OCI-LY3 (cell line): ENCODE data around the gene RAB3GAP2.
"Not testable (repeated sequence)": the region's sequence is repeated elsewhere in the genome, so short reads cannot be mapped to it uniquely, and the experiment has no call there.

Experiments
- EZH2phosphoT487 ChIP-seq: fragments of 200-600 bp; shearing (Covaris generic); IDR thresholded peaks from 2 replicates; pipeline ENCODE4 v1.6.1; 2018; ENCODE audit warnings: antibody characterized with exemption, mixed run types, low read depth
- TF ChIP-seq, protein P1 (sequence below): fragments of 200-600, 300-600 bp; sonication (generic); IDR thresholded peaks from 2 replicates; pipeline ENCODE4 v1.5.1; 2014; ENCODE audit warnings: antibody characterized with exemption, low read length, low read depth

DNA sequence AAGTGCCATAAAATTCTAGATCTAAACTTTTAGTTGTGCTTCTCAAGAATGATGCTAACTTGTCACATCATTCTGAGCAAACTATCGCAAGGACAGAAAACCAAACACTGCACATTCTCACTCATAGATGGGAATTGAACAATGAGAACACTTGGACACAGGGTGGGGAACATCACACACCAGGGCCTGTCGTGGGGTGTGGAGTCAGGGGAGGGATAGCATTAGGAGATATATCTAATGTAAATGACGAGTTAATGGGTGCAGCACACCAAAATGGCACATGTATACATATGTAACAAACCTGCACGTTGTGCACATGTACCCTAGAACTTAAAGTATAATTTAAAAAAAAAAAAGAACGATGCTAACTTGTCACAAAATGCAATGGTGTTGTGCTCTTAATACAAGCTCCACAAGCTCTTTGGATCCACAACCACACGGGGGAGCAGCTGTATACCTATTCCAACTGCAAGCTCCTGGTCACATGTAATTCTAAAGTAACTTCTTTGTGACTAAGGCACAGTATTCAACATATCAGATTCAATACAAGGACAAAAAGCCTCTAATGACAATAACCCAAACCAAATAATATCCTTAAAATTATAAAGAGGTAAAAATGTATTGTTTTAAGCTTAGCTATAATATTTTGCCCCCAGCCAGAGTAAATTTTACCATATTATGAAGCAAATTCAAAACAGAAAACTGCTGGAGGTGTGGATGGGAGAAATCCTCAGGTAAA, 53.7 kb downstream of the RAB3GAP2 start:
- TF ChIP-seq, protein P1, sequence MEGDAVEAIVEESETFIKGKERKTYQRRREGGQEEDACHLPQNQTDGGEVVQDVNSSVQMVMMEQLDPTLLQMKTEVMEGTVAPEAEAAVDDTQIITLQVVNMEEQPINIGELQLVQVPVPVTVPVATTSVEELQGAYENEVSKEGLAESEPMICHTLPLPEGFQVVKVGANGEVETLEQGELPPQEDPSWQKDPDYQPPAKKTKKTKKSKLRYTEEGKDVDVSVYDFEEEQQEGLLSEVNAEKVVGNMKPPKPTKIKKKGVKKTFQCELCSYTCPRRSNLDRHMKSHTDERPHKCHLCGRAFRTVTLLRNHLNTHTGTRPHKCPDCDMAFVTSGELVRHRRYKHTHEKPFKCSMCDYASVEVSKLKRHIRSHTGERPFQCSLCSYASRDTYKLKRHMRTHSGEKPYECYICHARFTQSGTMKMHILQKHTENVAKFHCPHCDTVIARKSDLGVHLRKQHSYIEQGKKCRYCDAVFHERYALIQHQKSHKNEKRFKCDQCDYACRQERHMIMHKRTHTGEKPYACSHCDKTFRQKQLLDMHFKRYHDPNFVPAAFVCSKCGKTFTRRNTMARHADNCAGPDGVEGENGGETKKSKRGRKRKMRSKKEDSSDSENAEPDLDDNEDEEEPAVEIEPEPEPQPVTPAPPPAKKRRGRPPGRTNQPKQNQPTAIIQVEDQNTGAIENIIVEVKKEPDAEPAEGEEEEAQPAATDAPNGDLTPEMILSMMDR: peak; percentile 82
- not testable (repeated sequence) for TF ChIP-seq EZH2phosphoT487
